H9 (cell line): ENCODE results near the gene APBA2. TPM values are rescaled to one million over a fixed set of nuclear protein-coding genes. Genes with fewer than 3 reads are reported as not detected.

Experiments used
- DNase-seq: peaks from one replicate; pipeline ENCODE4 v3.0.0-alpha.2; 2017
- H2AFZ ChIP-seq: one replicate; pipeline ENCODE4 v1.6.1; 2013; ENCODE audit warnings: mild to moderate bottlenecking, low read length, control low read depth, moderate library complexity
- H2AK5ac ChIP-seq: 2 replicates; pipeline ENCODE4 v1.6.1; 2013; ENCODE audit warnings: low read length, control low read depth, mixed read lengths; ENCODE audit not compliant: insufficient read length
- H2BK120ac ChIP-seq: one replicate; pipeline ENCODE4 v1.6.1; 2013; ENCODE audit warnings: low read depth, mild to moderate bottlenecking, low read length, control low read depth, inconsistent platforms; ENCODE audit not compliant: poor library complexity, severe bottlenecking
- H2BK12ac ChIP-seq: 2 replicates; pipeline ENCODE4 v1.6.1; 2013; ENCODE audit warnings: low read length, control low read depth, mixed read lengths, low read depth; ENCODE audit not compliant: insufficient read length
- H2BK15ac ChIP-seq: 2 replicates; pipeline ENCODE4 v1.6.1; 2013; ENCODE audit warnings: low read depth, low read length, control low read depth
- H2BK20ac ChIP-seq: one replicate; pipeline ENCODE4 v1.6.1; 2013; ENCODE audit warnings: low read depth, mild to moderate bottlenecking, low read length, control low read depth, inconsistent platforms; ENCODE audit not compliant: poor library complexity, severe bottlenecking
- H2BK5ac ChIP-seq: 2 replicates; pipeline ENCODE4 v1.6.1; 2013; ENCODE audit warnings: low read length, control low read depth, mixed read lengths; ENCODE audit not compliant: insufficient read length
- H3K14ac ChIP-seq: 2 replicates; pipeline ENCODE4 v1.6.1; 2013; ENCODE audit warnings: low read length, control low read depth; ENCODE audit not compliant: insufficient read depth
- H3K18ac ChIP-seq: 2 replicates; pipeline ENCODE4 v1.6.1; 2013; ENCODE audit warnings: low read depth, mild to moderate bottlenecking, mixed read lengths, low read length, control low read depth; ENCODE audit not compliant: insufficient read length
- H3K23ac ChIP-seq: 2 replicates; pipeline ENCODE4 v1.6.1; 2013; ENCODE audit warnings: low read length, control low read depth, mixed read lengths, low read depth; ENCODE audit not compliant: insufficient read length
- H3K23me2 ChIP-seq: 2 replicates; pipeline ENCODE4 v1.6.1; 2013; ENCODE audit warnings: low read depth, mild to moderate bottlenecking, mixed read lengths, low read length, control low read depth; ENCODE audit not compliant: insufficient read length, poor library complexity, severe bottlenecking
- H3K27ac ChIP-seq: 2 replicates; pipeline ENCODE4 v1.5.1; 2013; ENCODE audit warnings: low read length, control low read depth, mixed read lengths, low read depth; ENCODE audit not compliant: insufficient read length
- H3K27me3 ChIP-seq: 2 replicates; pipeline ENCODE4 v1.6.1; 2013; ENCODE audit warnings: low read length, control low read depth, inconsistent platforms; ENCODE audit not compliant: insufficient read depth
- H3K4ac ChIP-seq: 2 replicates; pipeline ENCODE4 v1.6.1; 2013; ENCODE audit warnings: low read depth, mild to moderate bottlenecking, control low read depth, inconsistent platforms, low read length, moderate library complexity
- H3K4me1 ChIP-seq: 2 replicates; pipeline ENCODE4 v1.6.1; 2013; ENCODE audit warnings: low read length, control low read depth, inconsistent platforms; ENCODE audit not compliant: insufficient read depth
- H3K4me2 ChIP-seq: 2 replicates; pipeline ENCODE4 v1.6.1; 2013; ENCODE audit warnings: low read length, control low read depth, mixed read lengths; ENCODE audit not compliant: insufficient read length, insufficient read depth
- H3K56ac ChIP-seq: 2 replicates; pipeline ENCODE4 v1.6.1; 2013; ENCODE audit warnings: low read depth, mild to moderate bottlenecking, mixed read lengths, low read length, control low read depth; ENCODE audit not compliant: insufficient read length
- H3K79me1 ChIP-seq: 2 replicates; pipeline ENCODE4 v1.6.1; 2013; ENCODE audit warnings: low read depth, mild to moderate bottlenecking, moderate library complexity, low read length, control low read depth, inconsistent platforms; ENCODE audit not compliant: insufficient read depth, poor library complexity, severe bottlenecking
- H3K79me2 ChIP-seq: 2 replicates; pipeline ENCODE4 v1.6.1; 2013; ENCODE audit warnings: low read length, control low read depth, inconsistent platforms; ENCODE audit not compliant: insufficient read depth
- H3K9ac ChIP-seq: 2 replicates; pipeline ENCODE4 v1.6.1; 2013; ENCODE audit warnings: low read length, control low read depth, mixed read lengths; ENCODE audit not compliant: insufficient read length; ENCODE audit errors: extremely low read depth
- H3K9me3 ChIP-seq: one replicate; pipeline ENCODE4 v1.6.1; 2013; ENCODE audit warnings: low read depth, low read length, inconsistent platforms; ENCODE audit not compliant: control insufficient read depth
- H3T11ph ChIP-seq: one replicate; pipeline ENCODE4 v1.6.1; 2013; ENCODE audit warnings: mild to moderate bottlenecking, low read length, control low read depth, inconsistent platforms
- H4K20me1 ChIP-seq: one replicate; pipeline ENCODE4 v1.6.1; 2013; ENCODE audit not compliant: control insufficient read depth, insufficient read length, insufficient read depth
- H4K5ac ChIP-seq: 2 replicates; pipeline ENCODE4 v1.6.1; 2013; ENCODE audit warnings: low read depth, mild to moderate bottlenecking, mixed read lengths, low read length, control low read depth; ENCODE audit not compliant: insufficient read length
- H4K8ac ChIP-seq: replicated peaks from 2 replicates; pipeline ENCODE4 v1.6.1; 2013; ENCODE audit warnings: low read length, control low read depth, mixed read lengths, low read depth; ENCODE audit not compliant: insufficient read length
- H4K91ac ChIP-seq: 2 replicates; pipeline ENCODE4 v1.6.1; 2013; ENCODE audit warnings: low read depth, mild to moderate bottlenecking, moderate library complexity, mixed read lengths, low read length, control low read depth; ENCODE audit not compliant: insufficient read length
- H3K27ac Mint-ChIP-seq, 3 experiments: 2 replicates in 2 of 3; 3 replicates in 1 of 3; pipeline ENCODE4 v1.8.0; 2020 to 2021; ENCODE audit warnings: mixed read lengths in 3 of 3, mild to moderate bottlenecking in 1 of 3, moderate library complexity in 1 of 3
- H3K27me3 Mint-ChIP-seq: 2 replicates; pipeline ENCODE4 v1.8.0; 2021; ENCODE audit warnings: low read depth, mild to moderate bottlenecking, moderate library complexity, mixed read lengths
- H3K36me3 Mint-ChIP-seq, 3 experiments: 2 replicates in 2 of 3; 3 replicates in 1 of 3; pipeline ENCODE4 v1.8.0; 2020 to 2021; ENCODE audit warnings: low read depth in 3 of 3, mixed read lengths in 3 of 3; ENCODE audit not compliant: insufficient read depth in 1 of 3
- H3K4me1 Mint-ChIP-seq, 2 experiments: 2 replicates each; pipeline ENCODE4 v1.8.0; 2020; ENCODE audit warnings: mixed read lengths in 2 of 2
- H3K4me3 Mint-ChIP-seq, 2 experiments: 2 replicates in 1 of 2; 3 replicates in 1 of 2; pipeline ENCODE4 v1.8.0; 2020 to 2021; ENCODE audit warnings: mild to moderate bottlenecking in 2 of 2, mixed read lengths in 2 of 2, moderate library complexity in 1 of 2
- H3K9me3 Mint-ChIP-seq, 2 experiments: 2 replicates in 1 of 2; 3 replicates in 1 of 2; pipeline ENCODE4 v1.8.0; 2020; ENCODE audit warnings: mild to moderate bottlenecking in 2 of 2, mixed read lengths in 2 of 2, moderate library complexity in 1 of 2
- WGBS: extraction: QIAGEN DNeasy Blood & Tissue Kit; methylation state at CpG from one replicate; pipeline ENCODE4 v1.1.7; 2013; ENCODE audit warnings: missing lambda C conversion rate, low lambda C conversion rate, mixed read lengths; ENCODE audit not compliant: insufficient read length; ENCODE audit errors: extremely low coverage; 5-methylcytosine and 5-hydroxymethylcytosine counted together
- total RNA-seq: library from RNA; stranded (reverse); gene quantifications from 2 replicates; pipeline ENCODE4 v1.2.1, GENCODE V29; 2021
- TF ChIP-seq, protein P1 (sequence below): fragments of 200-600 bp; sonication (generic); conservative IDR thresholded peaks from 3 replicates; pipeline ENCODE4 v1.8.0; 2021; ENCODE audit warnings: antibody characterized with exemption, mild to moderate bottlenecking

Gene APBA2
- total RNA-seq, 1 experiment from 2014 or later = 14.3 TPM

- no peak overlapping the region for H3K56ac ChIP-seq
- no peak overlapping the region for H4K91ac ChIP-seq
- H3K9me3 Mint-ChIP-seq = peaks cover 0 to 8% of the 10 kb centered on the region in 2 experiments; a peak in 3 of 5 replicates
- WGBS = no CpG with 5 or more reads among the region's 9 CpGs
- no peaks in the 10 kb centered on the region for H3K4me1 ChIP-seq
- TF ChIP-seq, protein P1, sequence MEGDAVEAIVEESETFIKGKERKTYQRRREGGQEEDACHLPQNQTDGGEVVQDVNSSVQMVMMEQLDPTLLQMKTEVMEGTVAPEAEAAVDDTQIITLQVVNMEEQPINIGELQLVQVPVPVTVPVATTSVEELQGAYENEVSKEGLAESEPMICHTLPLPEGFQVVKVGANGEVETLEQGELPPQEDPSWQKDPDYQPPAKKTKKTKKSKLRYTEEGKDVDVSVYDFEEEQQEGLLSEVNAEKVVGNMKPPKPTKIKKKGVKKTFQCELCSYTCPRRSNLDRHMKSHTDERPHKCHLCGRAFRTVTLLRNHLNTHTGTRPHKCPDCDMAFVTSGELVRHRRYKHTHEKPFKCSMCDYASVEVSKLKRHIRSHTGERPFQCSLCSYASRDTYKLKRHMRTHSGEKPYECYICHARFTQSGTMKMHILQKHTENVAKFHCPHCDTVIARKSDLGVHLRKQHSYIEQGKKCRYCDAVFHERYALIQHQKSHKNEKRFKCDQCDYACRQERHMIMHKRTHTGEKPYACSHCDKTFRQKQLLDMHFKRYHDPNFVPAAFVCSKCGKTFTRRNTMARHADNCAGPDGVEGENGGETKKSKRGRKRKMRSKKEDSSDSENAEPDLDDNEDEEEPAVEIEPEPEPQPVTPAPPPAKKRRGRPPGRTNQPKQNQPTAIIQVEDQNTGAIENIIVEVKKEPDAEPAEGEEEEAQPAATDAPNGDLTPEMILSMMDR = no peak
- H3K18ac ChIP-seq = no peak overlapping the region
- H3K79me2 ChIP-seq = no peaks in the 10 kb centered on the region
- no peak overlapping the region for H3K27ac ChIP-seq
- no peak overlapping the region for H3K9ac ChIP-seq
- H3K4ac ChIP-seq = no peak overlapping the region
- no peak overlapping the region for H2BK12ac ChIP-seq
- H2AFZ ChIP-seq = no peak overlapping the region
- H3K27me3 Mint-ChIP-seq = peaks cover 36% of the 10 kb centered on the region
- no peaks in the 10 kb centered on the region; a peak in 1 of 7 replicates for H3K36me3 Mint-ChIP-seq
- H3K79me1 ChIP-seq = no peaks in the 10 kb centered on the region
- H3K27me3 ChIP-seq = no peaks in the 10 kb centered on the region
- peaks cover 0 to 2% of the 10 kb centered on the region in 2 experiments; a peak in 2 of 4 replicates for H3K4me1 Mint-ChIP-seq
- no peak overlapping the region for H2BK5ac ChIP-seq
- DNase-seq = no peak
- no peak overlapping the region for H4K8ac ChIP-seq
- H3T11ph ChIP-seq = no peak overlapping the region
- no peak overlapping the region for H2BK120ac ChIP-seq
- no peaks in the 10 kb centered on the region for H3K23me2 ChIP-seq
- no peaks in the 10 kb centered on the region for H4K20me1 ChIP-seq
- H4K5ac ChIP-seq = no peak overlapping the region
- no peak overlapping the region for H3K4me2 ChIP-seq
- no peaks in the 10 kb centered on the region for H3K9me3 ChIP-seq
- H3K14ac ChIP-seq = no peak overlapping the region
- no peak overlapping the region for H2BK20ac ChIP-seq
- H2AK5ac ChIP-seq = no peak overlapping the region
- no peak overlapping the region for H3K4me3 Mint-ChIP-seq
- no peak overlapping the region for H2BK15ac ChIP-seq
- no peak overlapping the region for H3K23ac ChIP-seq
- H3K27ac Mint-ChIP-seq = no peak overlapping the region
Measured at GRCh38 chr15:28868744-28869345, 16.9 kb upstream of the APBA2 start.
